Panc1 (cell line): ENCODE results near the gene TMEM201.

Source experiments
- POLR2AphosphoS5 ChIP-seq: IDR thresholded peaks from 2 replicates; pipeline ENCODE4 v1.6.1; 2012; ENCODE audit warnings: mild to moderate bottlenecking, low read depth, low read length, moderate library complexity
- REST ChIP-seq, 2 experiments: IDR thresholded peaks; 2 replicates each; pipeline ENCODE4 v1.6.1; 2011 to 2012; ENCODE audit warnings: low read depth in 2 of 2, control low read depth in 1 of 2, low read length in 1 of 2, mild to moderate bottlenecking in 1 of 2, moderate library complexity in 1 of 2; ENCODE audit not compliant: insufficient read depth in 1 of 2
- TF ChIP-seq, protein P1 (sequence below): fragments of 450-650 bp; IDR thresholded peaks from 2 replicates; pipeline ENCODE4 v1.5.1; 2017; ENCODE audit warnings: mild to moderate bottlenecking

DNA sequence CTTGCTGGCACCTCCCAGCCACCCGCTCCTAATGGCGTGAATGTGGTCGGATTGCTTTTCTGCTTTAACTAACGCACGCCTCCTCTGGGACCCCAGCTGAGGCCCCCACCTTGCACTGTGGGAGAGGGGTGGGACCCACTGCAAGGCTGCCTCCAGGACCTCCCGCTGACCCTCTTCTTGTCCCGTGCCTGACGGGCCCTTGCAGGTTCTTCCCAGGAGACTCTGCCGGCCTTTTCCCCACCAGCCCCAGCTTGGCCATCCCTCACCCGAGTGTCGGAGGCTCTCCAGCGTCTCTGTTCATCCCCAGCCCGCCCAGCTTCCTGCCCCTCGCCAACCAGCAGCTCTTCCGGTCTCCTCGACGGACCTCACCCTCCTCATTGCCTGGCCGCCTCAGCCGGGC, 18.6 kb downstream of the TMEM201 start:
- TF ChIP-seq, protein P1, sequence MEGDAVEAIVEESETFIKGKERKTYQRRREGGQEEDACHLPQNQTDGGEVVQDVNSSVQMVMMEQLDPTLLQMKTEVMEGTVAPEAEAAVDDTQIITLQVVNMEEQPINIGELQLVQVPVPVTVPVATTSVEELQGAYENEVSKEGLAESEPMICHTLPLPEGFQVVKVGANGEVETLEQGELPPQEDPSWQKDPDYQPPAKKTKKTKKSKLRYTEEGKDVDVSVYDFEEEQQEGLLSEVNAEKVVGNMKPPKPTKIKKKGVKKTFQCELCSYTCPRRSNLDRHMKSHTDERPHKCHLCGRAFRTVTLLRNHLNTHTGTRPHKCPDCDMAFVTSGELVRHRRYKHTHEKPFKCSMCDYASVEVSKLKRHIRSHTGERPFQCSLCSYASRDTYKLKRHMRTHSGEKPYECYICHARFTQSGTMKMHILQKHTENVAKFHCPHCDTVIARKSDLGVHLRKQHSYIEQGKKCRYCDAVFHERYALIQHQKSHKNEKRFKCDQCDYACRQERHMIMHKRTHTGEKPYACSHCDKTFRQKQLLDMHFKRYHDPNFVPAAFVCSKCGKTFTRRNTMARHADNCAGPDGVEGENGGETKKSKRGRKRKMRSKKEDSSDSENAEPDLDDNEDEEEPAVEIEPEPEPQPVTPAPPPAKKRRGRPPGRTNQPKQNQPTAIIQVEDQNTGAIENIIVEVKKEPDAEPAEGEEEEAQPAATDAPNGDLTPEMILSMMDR: no peak
- TF ChIP-seq REST (IDR thresholded peaks at IDR 0.05; ENCODE audit: insufficient read depth in 1 of 2, low read depth in 2 of 2, low read length in 1 of 2): no peak
- no peak for TF ChIP-seq POLR2AphosphoS5
